HG03354 (cell line): ENCODE results near the gene ZNF687.
A peak's percentile ranks its signal among the peaks of the same experiment; 100 is the strongest.

Experiments used
- ATAC-seq: cut with Tn5 transposase; IDR thresholded peaks from one replicate; pipeline ENCODE4 v1.9.1; 2021; ENCODE audit warnings: mild to moderate bottlenecking; ENCODE audit not compliant: unreplicated experiment, poor library complexity, severe bottlenecking

ZNF687 gene

DNA sequence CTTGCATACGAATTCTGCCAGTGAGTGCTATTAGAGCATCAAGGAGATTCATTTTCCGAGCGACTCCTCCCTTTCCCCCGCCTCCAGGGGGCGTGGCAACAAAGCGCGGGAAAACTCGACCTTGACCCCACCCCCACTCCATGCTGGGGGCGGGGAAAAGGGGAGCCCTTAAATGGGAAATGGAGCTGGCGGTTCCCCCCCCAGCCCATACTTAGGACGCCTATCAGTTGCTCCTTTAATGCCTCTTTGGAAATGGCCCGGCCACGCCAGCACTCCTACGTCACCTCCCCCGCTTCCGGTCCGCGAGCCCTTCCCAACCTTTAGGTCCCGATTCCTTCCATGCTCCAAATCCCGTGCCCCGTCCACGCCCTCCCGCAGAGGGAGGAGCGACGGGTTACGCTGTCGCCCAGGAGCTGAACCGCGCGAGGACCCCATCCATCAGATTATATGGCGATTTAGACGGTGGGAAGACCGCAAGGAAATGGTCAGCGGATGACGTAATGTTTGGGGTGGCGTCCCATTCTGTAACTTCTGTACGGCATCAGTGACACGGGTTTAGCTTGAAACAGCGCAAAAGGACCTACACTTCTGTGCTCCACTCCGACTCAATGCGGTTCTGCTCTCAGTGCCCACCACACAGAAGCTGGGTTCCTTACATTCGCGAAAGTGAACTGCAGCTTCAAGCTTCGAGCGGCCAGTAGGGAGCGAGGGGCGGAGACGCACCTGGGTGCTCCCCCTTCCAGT lies 702 bp upstream of the ZNF687 start:
- ATAC-seq = peak; percentile 40

DNA sequence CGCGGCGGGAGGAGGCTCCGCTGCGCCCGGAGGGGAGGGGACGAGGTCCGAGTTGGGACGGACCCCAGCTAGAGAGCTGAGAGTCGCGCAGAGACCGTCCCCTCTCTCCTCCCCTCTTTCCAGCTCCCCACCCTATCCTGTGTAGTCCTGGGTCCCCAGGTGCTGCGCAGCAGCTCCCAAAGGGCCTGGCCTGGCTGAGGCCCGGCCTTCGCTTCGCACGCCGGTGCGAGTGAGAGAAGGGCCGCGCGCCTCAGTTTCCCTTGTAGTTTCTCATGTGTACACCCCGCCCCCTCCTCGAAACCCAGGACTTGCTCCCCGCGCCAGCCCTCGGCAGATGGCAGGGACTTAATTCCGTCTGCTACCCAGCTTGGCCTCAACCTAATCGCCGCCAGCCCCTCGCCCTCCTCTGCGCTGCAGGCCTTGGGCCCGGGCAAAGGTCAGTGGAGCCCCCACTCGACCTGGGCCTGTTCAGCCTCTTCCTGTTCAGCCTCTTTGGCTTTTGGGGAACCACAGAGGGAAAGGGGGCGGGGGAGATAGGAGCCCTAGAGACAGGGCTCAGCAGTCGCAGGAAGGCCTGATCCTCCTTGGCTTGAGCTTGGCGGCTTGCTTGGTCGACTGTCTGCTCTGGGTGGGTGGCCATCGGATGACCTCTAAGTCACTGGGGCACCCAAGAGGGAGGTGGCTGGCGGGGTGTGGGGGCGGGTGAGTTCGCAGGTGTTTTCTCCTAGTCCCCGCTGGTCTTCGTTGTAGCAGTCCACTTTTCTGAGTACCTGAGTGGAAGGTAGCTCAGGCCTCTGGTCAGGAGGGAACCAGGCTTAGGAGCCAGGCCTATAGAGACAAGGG lies 1.0 kb downstream of the ZNF687 start:
- ATAC-seq = no peak

DNA sequence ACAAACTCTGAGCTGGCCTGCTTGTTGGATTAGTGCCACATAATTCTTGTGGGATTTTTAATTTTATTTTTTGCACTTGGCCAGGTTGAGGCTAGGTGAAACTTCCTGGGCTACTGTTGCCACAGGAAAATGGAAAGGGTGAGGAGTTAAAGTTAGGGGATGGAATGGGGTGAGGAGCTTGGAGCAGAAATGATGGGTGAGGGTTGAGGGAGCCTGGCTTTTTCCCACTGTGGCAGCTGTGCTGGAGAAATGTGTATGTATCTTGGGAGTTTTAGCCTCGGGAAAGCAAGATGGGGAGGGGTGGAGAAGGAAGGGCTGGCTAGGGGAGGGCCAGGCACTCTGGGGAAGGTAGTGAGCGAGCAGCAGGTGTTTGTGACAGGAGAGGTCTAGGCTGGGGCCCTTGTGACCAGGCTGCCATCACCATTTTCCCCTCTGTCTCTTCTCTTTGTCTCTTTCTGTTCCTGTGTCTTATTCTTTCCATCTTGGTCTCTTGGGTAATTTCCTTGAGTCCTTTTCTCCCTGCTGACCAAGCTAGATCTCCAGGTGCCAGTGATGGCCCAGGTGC lies 2.0 kb downstream of the ZNF687 start:
- no peak for ATAC-seq

DNA sequence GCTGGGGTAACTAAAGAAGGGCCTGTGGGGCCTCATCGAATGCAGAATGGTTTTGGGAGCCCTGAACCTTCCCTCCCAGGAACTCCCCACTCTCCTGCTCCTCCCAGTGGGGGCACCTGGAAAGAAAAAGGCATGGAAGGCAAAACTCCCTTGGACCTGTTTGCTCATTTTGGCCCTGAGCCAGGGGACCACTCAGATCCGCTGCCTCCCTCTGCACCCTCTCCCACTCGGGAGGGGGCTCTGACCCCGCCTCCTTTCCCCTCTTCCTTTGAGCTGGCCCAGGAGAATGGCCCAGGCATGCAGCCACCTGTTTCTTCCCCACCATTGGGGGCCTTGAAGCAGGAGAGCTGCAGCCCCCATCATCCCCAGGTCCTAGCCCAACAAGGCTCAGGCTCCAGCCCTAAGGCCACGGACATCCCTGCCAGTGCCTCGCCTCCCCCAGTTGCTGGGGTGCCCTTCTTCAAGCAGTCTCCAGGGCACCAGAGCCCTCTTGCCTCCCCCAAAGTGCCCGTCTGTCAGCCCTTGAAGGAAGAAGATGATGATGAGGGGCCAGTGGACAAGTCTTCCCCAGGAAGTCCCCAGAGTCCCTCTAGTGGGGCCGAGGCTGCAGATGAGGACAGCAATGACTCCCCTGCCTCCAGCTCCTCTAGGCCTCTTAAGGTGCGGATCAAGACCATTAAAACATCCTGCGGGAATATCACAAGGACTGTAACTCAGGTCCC lies 4.7 kb downstream of the ZNF687 start:
- ATAC-seq = no peak

DNA sequence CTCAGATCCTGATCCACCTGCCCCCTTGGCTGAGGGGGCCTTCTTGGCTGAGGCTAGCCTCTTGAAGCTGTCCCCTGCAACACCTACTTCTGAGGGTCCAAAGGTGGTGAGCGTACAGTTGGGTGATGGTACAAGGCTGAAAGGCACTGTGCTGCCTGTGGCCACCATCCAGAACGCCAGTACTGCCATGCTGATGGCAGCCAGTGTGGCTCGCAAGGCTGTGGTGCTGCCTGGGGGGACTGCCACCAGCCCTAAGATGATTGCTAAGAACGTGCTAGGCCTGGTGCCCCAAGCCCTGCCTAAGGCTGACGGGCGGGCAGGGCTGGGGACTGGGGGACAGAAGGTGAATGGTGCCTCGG lies 5.2 kb downstream of the ZNF687 start:
- ATAC-seq = no peak

DNA sequence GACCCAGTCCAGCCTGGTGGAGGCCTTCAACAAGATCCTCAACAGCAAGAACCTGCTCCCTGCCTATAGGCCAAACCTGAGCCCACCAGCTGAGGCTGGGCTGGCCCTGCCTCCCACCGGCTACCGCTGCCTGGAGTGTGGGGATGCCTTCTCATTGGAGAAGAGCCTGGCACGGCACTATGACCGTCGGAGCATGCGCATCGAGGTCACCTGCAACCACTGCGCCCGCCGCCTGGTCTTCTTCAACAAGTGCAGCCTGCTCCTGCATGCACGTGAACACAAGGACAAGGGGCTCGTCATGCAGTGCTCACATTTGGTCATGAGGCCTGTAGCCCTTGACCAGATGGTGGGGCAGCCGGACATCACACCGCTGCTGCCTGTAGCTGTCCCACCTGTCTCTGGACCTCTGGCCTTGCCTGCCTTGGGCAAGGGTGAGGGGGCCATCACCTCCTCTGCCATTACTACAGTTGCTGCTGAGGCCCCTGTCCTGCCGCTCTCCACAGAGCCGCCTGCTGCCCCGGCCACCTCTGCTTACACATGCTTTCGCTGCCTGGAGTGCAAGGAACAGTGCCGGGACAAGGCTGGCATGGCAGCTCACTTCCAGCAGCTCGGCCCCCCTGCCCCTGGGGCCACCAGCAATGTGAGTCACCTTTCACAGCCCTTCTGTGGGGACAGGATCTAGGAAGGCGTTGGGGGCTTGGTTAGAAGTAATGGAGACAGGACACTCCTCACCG lies 5.8 kb downstream of the ZNF687 start:
- no peak for ATAC-seq

DNA sequence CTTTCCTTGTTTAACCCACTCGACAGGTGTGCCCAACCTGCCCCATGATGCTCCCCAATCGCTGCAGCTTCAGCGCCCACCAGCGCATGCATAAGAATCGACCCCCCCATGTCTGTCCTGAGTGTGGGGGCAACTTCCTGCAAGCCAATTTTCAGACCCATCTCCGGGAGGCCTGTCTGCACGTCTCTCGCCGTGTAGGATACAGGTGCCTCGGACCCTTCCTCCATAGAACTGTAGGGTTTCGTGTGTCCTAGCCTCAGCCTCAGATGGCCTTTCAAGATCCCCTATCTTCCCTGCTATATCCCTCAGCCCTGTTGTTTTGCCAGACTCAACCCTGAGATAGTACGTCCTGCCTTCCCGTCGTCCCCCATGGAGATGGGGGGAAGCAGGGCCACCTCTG lies 6.4 kb downstream of the ZNF687 start:
- ATAC-seq = no peak

DNA sequence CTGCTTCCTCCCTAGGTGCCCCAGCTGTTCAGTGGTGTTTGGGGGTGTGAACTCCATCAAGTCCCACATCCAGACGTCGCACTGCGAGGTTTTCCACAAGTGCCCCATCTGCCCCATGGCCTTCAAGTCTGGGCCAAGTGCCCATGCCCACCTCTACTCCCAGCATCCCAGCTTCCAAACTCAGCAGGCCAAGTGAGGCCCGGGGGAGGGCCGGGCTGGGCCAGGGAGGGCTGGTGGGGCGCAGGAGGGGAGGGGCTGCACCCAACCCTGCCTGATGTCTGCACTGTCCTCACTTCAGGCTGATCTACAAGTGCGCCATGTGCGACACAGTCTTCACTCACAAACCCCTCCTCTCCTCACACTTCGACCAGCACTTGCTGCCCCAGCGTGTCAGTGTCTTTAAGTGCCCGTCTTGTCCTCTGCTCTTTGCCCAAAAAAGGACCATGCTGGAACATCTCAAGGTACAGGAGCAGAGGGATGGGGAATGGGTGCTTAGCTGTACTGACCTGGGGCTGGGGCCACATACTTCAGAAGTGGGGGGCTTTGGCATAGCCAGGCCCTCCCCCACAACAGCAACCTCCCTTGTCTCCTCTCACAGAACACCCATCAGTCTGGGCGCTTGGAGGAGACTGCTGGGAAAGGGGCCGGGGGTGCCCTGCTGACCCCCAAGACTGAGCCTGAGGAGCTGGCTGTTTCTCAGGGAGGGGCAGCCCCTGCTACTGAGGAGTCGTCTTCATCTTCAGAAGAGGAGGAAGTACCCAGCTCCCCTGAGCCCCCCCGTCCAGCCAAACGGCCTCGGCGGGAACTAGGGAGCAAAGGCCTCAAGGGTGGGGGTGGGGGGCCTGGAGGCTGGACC lies 7.2 kb downstream of the ZNF687 start:
- no peak for ATAC-seq

DNA sequence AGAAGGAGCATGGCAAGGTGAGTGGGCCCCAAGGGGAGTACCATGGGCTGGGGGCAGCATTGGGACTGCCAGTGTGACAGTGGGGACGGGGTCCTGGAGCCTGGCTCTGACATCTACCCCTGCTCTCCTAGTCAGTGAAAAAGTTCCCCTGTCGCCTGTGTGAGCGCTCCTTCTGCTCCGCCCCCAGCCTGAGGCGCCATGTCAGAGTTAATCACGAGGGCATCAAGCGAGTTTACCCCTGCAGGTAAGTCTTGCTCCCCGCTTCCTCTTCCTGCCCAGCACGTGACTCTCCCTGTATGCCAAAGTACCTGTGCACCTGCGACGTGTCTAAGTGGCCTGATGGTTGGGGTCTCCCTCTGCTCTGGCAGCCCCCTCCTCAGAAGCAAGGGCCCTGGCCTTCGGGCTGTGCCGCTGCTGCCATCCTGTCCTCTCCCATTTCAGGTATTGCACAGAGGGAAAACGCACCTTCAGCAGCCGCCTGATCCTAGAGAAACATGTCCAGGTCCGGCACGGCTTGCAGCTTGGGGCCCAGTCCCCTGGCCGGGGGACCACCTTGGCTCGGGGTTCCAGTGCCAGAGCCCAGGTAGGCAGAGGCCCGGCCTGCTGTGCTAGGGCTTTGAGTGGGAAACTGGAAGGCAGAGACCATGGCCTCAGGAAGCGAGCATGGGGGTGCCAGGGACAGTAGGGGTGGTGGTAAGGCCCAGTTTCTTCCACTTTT lies 8.1 kb downstream of the ZNF687 start:
- no peak for ATAC-seq

DNA sequence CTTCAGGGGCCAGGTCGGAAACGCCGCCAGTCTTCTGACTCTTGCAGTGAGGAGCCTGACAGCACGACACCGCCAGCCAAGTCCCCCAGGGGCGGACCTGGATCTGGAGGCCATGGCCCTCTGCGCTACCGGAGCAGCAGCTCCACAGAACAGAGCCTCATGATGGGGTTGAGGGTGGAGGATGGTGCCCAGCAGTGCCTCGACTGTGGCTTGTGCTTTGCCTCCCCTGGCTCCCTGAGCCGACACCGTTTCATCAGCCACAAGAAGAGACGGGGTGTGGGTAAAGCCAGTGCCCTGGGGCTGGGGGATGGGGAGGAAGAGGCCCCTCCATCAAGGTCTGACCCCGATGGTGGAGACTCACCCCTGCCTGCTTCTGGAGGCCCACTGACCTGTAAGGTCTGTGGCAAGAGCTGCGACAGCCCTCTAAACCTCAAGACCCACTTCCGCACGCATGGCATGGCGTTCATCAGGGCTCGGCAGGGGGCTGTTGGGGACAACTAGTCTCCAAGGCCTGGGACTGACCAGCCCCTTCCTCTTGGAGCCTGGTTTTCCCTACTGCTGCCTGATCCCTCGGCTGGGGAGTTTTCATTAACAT lies 8.7 kb downstream of the ZNF687 start:
- no peak for ATAC-seq

DNA sequence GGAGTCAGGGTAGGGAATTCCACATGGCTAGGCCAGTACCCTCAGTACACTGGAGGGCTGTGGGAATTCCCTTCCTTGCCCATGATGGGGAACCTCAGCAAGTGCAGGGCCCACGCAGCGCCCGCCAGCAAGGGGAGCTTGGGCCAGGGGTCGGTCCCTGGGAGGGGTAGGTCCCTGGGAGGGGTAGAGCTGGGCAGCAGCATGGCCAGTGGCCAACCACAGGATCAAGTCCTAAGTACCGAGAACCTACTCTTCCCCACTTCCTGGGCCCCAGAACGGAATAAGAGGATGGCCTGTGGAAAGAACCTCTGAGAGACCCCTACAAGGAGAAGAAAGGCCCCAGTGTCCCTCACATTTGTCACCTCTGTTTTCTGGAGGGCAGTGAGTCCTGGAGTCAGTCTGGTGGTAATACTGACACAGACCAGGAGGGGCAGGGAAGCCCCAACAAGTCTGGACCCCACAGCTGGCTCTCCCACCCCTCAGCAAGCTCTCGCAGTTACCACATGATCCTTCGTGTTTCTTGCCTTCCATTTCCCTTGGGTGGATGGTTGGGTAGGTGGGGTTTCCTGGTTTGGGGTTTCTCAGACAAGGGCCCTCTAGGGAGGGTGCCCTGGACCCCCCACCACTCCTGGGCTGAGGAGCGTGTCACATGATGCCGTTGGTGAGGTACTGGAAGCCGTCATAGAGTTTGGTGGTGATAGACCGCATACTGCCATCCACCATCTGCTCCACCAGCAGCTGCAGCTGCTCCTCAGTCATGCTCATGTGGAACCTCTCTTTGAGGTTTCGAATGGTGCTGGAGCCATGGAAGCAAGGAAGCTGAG lies 10.3 kb downstream of the ZNF687 start:
- ATAC-seq = no peak

DNA sequence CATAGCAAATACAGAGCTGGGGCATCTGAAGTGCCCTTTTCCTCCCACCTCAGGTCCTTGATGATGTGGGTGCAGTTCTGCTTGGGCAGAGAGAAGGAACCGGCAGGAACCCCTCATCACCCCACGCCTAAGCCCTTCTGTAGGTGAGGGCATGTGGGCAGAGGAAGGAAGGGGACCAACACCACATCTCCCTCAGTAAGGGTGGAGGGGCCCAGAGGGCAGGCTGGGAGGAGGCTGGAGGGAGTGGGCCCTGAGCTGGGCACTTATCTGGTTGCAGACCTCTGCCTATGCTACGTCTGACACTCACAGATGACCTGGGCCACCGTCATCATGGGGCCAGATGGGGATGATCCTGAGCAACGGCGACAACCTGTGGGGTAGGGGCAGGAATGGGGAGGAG lies 11.0 kb downstream of the ZNF687 start:
- no peak for ATAC-seq

DNA sequence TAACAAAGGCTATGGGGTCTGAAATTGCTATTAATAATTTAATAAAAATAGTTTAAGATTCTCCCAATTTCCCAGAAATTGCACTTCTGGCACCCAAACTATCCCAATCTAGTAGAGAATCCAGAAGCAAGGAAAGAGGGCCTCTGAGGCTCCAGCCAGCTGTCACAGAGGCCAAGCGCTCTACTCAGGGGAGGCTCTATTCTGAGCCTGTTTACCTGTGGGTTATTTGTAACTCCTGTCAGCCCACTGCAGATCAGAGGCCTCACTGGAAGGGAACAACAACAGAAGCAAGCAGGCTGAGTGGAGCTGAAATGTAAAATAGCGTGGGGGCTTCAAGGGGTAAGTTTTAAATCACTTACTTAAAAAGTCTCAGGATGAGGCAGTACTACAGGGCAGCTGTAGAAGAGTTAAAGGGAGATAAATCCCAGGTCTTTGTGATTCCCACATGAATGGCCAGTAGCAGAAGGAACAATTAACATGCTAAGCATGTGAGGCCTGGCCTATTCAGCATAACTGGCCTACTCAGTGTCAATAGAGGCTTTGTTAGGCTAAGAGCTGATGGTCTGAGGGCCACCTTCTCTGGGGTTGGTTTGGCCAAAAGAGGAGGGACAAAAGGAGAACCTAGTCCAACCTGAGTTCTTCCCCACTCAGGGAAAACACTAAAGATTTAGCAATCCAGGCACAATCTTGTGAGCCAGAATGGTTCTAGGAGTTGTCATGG lies 12.8 kb downstream of the ZNF687 start:
- ATAC-seq = no peak

DNA sequence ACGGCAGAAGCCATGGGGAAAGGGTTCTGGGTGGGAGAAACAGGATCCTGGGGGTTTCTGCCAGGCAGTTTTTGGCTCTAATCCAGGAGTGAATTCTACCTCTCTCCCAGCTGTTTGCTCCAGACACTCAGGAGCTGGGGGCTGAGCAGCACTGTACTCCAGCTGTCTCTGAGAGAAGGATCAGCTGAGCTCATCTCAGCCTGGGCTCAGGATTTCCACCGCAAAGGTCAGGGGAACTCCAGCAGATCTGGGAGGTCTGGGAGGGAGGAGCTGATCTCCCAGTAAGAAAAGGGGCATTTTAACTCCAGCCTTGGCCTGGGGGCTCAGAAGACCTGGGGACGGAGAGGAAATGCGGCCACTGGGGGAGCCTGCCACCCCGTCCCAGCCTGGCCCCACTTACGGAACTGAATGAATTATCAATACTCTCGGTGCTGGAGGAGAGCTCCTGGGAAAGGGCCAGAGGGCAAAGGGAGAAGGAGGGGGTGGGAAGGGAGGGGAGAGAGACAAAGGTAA lies 27.8 kb downstream of the ZNF687 start:
- no peak for ATAC-seq

DNA sequence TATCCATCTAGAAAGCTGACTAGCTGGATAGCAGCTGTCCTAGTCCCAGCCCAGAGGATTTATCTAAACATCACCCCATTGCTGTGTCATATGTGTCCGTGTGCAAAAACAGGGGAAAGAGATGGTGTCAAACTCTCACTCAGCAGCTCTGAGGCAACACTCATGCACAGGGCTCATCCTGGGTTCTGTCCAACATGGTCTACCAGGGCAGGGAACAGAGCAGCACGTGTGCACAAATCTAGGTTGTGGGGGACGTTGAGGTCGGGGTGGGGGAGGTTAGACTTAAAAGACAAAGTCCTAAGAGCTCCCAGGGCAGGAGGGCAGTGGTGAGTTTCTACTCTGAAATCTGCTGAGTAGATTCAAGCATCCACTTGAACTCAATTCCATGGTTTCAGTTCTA lies 28.9 kb downstream of the ZNF687 start:
- ATAC-seq = no peak

DNA sequence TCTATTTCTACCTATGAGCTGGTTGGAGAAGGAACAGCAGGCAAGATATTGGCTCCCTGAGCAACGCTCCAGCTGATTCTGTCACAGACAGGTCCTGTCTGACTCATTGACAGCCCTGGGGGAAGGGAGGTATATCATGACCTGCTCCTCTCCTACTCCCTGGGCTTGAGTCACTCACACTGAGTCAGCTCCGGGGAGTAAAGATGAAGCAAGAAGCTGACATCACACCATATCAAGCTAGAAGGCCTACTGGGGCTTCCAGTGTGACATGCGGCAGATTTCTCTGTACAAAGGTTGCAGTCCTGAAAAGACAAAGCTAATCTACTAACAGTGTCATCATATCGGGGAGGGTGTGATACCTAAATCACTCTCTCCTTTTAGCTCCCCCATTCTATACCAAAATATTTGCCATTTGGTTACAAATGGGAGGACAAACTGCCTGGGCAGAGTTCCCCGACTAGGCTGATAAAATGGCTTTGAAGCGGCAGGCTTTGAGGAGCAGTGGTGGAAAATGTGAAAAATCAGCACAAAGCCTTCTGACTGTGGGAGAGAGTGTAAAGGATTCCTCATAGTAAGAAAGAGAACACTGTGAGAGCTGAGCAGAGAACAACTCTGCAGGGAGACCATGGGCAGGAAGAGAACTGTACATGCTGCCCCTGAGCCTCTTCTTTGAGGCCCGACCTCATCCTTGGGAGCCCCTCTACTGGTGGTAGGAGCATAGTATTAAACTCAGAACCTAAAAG lies 29.7 kb downstream of the ZNF687 start:
- no peak for ATAC-seq
